ENCODE results near the gene LHX4. TPM values are rescaled to one million over a fixed set of nuclear protein-coding genes. Genes with fewer than 3 reads are reported as not detected.

LHX4 gene
- total RNA-seq, 1 donor from 2014 or later, result not detected

- Histone ChIP-seq H3K36me3 (no peaks in the 10 kb centered on the region), H3K4me3 (no peak overlapping the region), H3K4me1 (peaks cover 3% of the 10 kb centered on the region), H3K27ac (replicated peaks) (no peak overlapping the region), H3K27me3 (ENCODE audit: low read depth) (no peaks in the 10 kb centered on the region), H3K9me3 (replicated peaks) (peaks cover 7% of the 10 kb centered on the region)
- DNase-seq, result no peak
- TF ChIP-seq CTCF (IDR thresholded peaks at IDR 0.05; ENCODE audit: borderline replicate concordance), result no peak
- intact Hi-C loops (cut with micrococcal nuclease), result no loop called here
These were observed 64.6 kb downstream of the LHX4 start for GRCh38 chr1:180294711-180295110.

DNA sequence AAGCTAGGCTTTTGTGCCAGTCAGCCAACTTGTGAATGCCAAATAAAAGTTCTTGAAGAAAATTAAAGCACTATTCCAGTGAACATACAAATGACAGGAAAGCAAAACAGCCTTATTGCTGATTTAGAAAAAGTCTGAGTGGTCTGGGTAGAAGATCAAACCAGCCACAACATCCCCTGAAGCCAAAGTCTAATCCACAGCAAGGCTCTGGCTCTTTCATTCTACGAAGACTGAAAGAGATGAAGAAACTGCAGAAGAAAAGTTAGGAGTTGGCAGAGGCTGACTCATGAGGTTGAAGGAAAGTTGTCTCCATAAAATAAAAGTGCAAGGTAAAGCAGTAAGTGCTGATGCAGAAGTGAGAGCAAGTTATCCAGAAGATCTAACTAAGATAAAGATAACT, 65.9 kb downstream of the LHX4 start:
- H3K27ac ChIP-seq (replicated peaks), result no peak overlapping the region

DNA sequence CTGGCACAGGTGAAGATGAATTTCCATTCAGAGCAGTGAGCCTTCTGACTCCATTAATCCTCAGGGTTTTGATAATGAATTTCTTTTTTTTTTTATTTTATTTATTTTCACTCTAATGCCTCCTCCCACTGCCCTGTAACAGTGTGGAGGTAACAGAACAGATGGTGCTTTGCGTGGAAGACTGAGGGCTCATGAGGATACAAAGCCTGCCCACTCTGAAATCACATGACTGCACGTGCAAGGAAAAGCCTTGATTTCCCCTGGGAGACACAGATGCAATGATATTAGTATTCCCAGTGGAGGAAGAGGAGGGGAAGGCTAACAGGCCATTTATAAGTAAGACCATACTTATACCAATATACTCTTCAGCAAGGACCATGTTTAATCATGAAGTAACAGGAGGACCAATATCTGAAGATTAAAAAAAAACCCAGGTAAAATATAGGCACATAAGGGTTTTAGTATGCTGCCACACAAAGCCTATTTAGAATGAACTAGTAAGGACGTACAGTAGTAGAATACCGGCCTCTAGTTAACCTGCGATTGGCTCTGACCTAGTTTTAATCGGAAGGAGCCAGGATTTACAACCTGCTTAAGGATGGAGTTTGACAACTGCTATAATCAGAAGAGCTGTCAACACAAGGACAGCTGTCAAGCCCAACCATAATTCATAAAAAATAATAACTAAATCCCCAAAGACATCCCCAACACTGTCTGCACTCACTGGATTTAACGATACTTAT, 69.6 kb downstream of the LHX4 start:
- intact Hi-C loops (cut with micrococcal nuclease), result no loop called here
- TF ChIP-seq CTCF (IDR thresholded peaks at IDR 0.05; ENCODE audit: borderline replicate concordance), result no peak
- H3K27ac ChIP-seq (replicated peaks), result no peak overlapping the region
- H3K9me3 ChIP-seq (replicated peaks), result no peaks in the 10 kb centered on the region
- no peak overlapping the region for H3K4me3 ChIP-seq
- no peak for DNase-seq
- no peaks in the 10 kb centered on the region for H3K27me3 ChIP-seq (ENCODE audit: low read depth)
- H3K36me3 ChIP-seq, result no peaks in the 10 kb centered on the region
- peaks cover 5% of the 10 kb centered on the region for H3K4me1 ChIP-seq

More for the DNA sequence above, 65.9 kb downstream of the LHX4 start:
- H3K27me3 ChIP-seq (ENCODE audit: low read depth), result no peaks in the 10 kb centered on the region
- H3K4me1 ChIP-seq, result peaks cover 5% of the 10 kb centered on the region
- intact Hi-C loops (cut with micrococcal nuclease), result no loop called here
- DNase-seq, result no peak
- no peak overlapping the region for H3K4me3 ChIP-seq
- peaks cover 7% of the 10 kb centered on the region for H3K9me3 ChIP-seq (replicated peaks)
- TF ChIP-seq CTCF (IDR thresholded peaks at IDR 0.05; ENCODE audit: borderline replicate concordance), result no peak
- H3K36me3 ChIP-seq, result no peaks in the 10 kb centered on the region

GRCh38 chr1:180301135-180301742, 71.2 kb downstream of the LHX4 start:
- TF ChIP-seq CTCF (IDR thresholded peaks at IDR 0.05; ENCODE audit: borderline replicate concordance), result no peak
- intact Hi-C loops (cut with micrococcal nuclease), result no loop called here
- no peaks in the 10 kb centered on the region for H3K27me3 ChIP-seq (ENCODE audit: low read depth)
- DNase-seq, result no peak
- peaks cover 5% of the 10 kb centered on the region for H3K4me1 ChIP-seq
- no peak overlapping the region for H3K27ac ChIP-seq (replicated peaks)
- no peak overlapping the region for H3K4me3 ChIP-seq
- peaks cover 9% of the 10 kb centered on the region for H3K9me3 ChIP-seq (replicated peaks)
- H3K36me3 ChIP-seq, result no peaks in the 10 kb centered on the region

- intact Hi-C loops (cut with micrococcal nuclease), result no loop called here
These were observed 79.3 kb downstream of the LHX4 start for GRCh38 chr1:180309338-180309737.

More at GRCh38 chr1:180309338-180309737, 79.3 kb downstream of the LHX4 start:
- Histone ChIP-seq H3K27ac (replicated peaks) (no peak overlapping the region), H3K4me1 (no peaks in the 10 kb centered on the region), H3K36me3 (peaks cover 8% of the 10 kb centered on the region), H3K9me3 (replicated peaks) (peaks cover 13% of the 10 kb centered on the region), H3K27me3 (ENCODE audit: low read depth) (no peaks in the 10 kb centered on the region), H3K4me3 (no peak overlapping the region)
- no peak for TF ChIP-seq CTCF (IDR thresholded peaks at IDR 0.05; ENCODE audit: borderline replicate concordance)
- DNase-seq, result no peak
